Activated CD4-positive, CD25-positive, alpha-beta regulatory T cell treated with anti-CD3 and anti-CD28 coated beads, Interleukin-2, amount 50 U/mL, for 24 hours (primary cell): Measurements from ENCODE around the gene KRT72.
"Not testable (repeated sequence)": the region's sequence is repeated elsewhere in the genome, so short reads cannot be mapped to it uniquely, and the experiment has no call there.

Experiments used
- ATAC-seq, 2 donors: fragments of 150-1000 bp; cut with Tn5 transposase; one replicate each; pipeline ENCODE4 v1.10.0; 2021; ENCODE audit warnings: mild to moderate bottlenecking in 1 of 2, moderate library complexity in 1 of 2

Gene KRT72

GRCh38 chr12:52606096-52606495, 4.8 kb upstream of the KRT72 start:
- no peak for ATAC-seq

GRCh38 chr12:52605542-52605941, 4.3 kb upstream of the KRT72 start:
- no peak for ATAC-seq

GRCh38 chr12:52604859-52605258, 3.6 kb upstream of the KRT72 start:
- ATAC-seq = no peak

GRCh38 chr12:52603314-52603713, 2.1 kb upstream of the KRT72 start:
- ATAC-seq = peak in 1 of 2 donors; percentile 38

GRCh38 chr12:52602552-52602951, 1.3 kb upstream of the KRT72 start:
- no peak for ATAC-seq

GRCh38 chr12:52601671-52602070, 408 bp upstream of the KRT72 start:
- ATAC-seq = no peak

GRCh38 chr12:52600475-52600874, 788 bp downstream of the KRT72 start:
- ATAC-seq = no peak

GRCh38 chr12:52600071-52600470, 1.2 kb downstream of the KRT72 start:
- no peak for ATAC-seq

GRCh38 chr12:52598966-52599365, 2.3 kb downstream of the KRT72 start:
- no peak for ATAC-seq

- ATAC-seq = not testable (repeated sequence)
These were observed 7.0 kb downstream of the KRT72 start for GRCh38 chr12:52594237-52594636.

- no peak for ATAC-seq
These were observed 9.7 kb downstream of the KRT72 start for GRCh38 chr12:52591521-52591920.

GRCh38 chr12:52590021-52590420, 11.2 kb downstream of the KRT72 start:
- no peak for ATAC-seq

GRCh38 chr12:52587563-52587962, 13.7 kb downstream of the KRT72 start:
- no peak for ATAC-seq

- ATAC-seq = peak in 1 of 2 donors; percentile 40
These were observed 15.3 kb downstream of the KRT72 start for GRCh38 chr12:52585946-52586345.

GRCh38 chr12:52585066-52585465, 16.2 kb downstream of the KRT72 start:
- no peak for ATAC-seq

- no peak for ATAC-seq
These were observed 17.0 kb downstream of the KRT72 start for GRCh38 chr12:52584156-52584682.

- peak; percentile 56 to 57 for ATAC-seq
These were observed 18.2 kb downstream of the KRT72 start for GRCh38 chr12:52582971-52583456.

- no peak for ATAC-seq
These were observed 18.8 kb downstream of the KRT72 start for GRCh38 chr12:52582486-52582885.

- ATAC-seq = no peak
These were observed 19.8 kb downstream of the KRT72 start for GRCh38 chr12:52581481-52581880.

- ATAC-seq = no peak
These were observed 20.2 kb downstream of the KRT72 start for GRCh38 chr12:52581066-52581465.

GRCh38 chr12:52580496-52580895, 20.8 kb downstream of the KRT72 start:
- no peak for ATAC-seq

GRCh38 chr12:52579468-52580465, 21.5 kb downstream of the KRT72 start:
- no peak for ATAC-seq

- no peak for ATAC-seq
These were observed 22.8 kb downstream of the KRT72 start for GRCh38 chr12:52578469-52578868.

GRCh38 chr12:52577316-52577715, 23.9 kb downstream of the KRT72 start:
- ATAC-seq = no peak
